Measurements from ENCODE around the gene TGFA.

The TGFA gene

GRCh38 chr2:70458661-70459060 lies 95.0 kb downstream of the TGFA start:
- no peak for DNase-seq

DNA sequence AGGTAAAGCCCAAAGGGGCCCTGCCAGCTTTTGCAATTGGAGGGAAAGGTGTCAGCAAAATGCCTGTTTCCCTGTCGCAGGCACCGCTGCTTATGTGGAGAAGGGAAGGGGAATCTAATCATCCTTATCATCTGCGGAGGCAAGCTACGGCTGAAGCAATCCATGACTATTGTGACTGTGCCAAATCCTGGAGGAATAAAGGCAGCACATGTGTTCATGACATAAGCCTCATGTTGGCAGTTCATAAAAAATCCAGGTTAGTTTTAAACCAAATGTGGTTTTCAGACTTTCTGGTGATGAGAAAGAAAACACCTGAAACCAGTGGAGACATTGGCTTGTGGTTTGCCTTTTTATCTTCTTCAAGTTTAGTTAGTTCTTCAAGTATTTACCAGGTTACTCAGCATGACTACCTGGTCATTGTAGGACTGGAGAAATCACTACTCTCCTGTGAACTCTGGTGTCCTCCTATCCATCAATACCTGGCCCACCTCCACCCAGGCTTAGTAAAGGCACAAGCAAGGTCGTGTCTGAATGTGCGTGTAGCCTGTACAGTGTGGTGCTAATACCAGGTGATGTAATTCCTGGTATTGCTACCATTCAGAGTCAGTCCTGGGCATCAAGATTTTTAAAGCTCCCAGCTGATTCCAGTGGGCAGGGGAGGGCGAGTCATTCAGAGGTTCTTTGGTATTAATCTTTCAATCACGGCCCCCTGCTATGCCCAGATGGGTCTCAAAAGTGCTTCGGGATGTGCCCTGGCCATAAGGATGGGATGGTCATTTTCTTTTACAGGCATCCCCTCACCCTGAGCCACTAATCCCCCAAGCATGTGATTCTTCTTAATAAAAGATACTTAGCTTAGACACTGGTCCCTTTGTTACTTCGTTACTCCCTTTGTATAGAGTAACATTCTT lies 96.8 kb downstream of the TGFA start:
- DNase-seq = no peak

DNA sequence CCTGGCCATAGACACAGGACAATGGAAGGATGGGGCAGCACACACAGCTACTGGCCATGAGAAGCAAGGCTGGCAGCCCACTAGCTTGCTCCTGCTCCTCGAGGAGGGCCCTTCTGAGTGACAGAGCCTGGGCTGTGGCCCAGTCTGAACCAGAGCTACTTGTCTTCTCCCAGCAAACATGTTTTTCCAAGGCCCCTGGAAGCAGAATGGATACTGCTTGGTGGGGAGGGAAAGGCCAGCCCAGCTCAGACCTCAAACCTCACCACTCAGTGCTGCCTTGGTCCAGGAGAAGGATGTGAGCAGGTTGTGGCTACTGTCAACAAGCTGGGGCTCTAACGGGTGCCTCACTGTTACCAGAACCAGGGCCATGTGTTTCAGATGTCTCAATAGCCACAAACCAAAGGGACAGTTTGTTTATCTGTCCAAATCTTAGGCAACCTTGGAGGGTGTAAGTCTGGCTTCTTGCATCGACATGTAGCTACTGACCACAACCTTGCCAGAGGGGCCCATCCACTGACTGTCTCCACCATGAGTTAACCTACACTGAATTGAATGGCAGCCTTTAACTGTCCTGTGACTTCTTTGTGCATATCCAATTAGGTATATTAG lies 98.6 kb downstream of the TGFA start:
- no peak for DNase-seq

DNA sequence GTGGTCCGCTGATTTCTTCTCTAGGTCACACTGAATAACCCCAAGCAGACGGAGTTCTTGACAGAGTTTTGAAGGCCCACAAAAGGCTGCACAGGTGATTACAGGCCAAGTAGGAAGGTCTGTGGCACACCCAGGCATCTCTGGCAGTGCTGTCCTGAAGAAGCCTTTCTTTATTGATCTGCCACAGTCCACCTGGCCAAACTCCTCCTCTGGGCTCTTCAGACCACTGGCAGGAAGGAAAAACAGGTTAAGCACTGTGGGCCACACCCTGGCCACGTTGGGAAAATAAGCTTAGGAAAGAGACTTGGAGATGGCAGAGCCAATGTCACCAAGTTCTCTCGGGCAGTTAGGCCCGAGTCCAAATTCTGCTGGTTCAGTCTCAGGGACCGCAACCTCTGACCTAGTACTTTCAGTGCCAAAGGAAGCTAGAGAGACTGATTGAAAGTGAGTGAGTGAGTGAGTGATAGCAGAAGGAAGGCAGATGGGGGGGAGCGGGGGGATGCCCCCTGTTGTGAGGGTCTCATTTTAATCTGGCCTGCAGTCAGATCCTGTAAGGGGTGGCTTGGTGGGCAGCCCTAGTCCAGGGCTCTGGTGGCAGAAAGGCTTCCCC lies 102.9 kb downstream of the TGFA start:
- no peak for DNase-seq

DNA sequence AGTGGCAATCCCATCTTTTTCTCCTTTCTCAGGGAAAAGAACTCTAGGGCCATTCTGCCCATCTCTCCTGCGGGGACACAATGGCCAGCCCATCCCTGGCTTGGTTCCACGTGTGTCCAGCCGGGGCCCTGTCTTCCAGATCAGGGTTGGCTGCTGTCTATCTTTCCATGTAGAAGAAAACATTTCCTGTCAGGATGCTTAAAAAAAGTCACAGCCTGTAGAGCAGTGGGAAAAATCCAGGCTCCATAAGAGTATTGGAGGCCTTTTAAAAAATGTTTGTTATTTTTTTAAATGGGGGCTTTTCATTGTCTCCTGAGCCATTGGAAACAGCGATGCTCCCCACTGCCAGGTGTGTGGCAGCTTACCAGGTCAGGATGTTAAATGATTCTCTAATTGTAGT lies 105.6 kb downstream of the TGFA start:
- DNase-seq = no peak

DNA sequence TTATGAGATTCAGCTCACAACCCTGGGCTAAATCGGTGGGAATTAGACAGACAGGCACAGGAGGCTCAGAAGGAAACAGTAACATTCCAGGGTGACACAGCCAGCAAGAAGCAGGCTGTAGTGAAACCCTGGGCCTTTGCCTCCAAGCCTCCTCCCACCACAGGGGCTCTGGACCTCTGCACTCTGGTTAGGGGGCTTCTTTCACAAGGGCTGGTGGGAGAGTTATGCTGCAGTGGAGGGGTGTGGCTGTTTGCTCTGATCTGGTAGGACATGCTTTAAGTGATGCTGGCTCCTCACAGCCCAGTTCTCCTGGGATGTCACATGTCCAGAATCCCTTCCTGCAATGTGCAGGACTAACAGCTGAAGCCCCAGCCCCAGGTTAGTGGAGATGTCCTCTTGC lies 109.9 kb downstream of the TGFA start:
- DNase-seq = no peak

- DNase-seq = no peak
Observed at GRCh38 chr2:70443078-70443465, 110.6 kb downstream of the TGFA start.

GRCh38 chr2:70442301-70443077 lies 111.1 kb downstream of the TGFA start:
- DNase-seq = no peak

DNA sequence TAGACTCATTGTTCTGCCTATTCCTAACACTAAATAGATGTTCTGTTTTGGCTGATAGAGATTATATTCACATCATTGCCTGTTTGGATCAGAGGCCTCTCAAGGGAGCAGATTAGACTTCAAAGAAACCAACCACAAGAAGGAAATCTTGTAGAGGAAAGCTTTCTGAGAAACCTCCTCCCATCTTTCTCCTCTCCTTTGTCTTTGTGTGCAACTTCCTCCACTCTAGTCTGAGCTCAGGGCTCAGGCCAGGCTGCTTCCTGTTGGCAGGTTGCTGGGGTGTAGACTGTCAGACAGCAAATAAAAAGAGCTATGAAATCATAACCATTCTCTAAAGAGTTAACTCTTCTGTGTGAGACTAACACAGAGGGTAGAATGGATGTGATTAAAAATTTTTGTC lies 113.0 kb downstream of the TGFA start:
- DNase-seq = no peak

DNA sequence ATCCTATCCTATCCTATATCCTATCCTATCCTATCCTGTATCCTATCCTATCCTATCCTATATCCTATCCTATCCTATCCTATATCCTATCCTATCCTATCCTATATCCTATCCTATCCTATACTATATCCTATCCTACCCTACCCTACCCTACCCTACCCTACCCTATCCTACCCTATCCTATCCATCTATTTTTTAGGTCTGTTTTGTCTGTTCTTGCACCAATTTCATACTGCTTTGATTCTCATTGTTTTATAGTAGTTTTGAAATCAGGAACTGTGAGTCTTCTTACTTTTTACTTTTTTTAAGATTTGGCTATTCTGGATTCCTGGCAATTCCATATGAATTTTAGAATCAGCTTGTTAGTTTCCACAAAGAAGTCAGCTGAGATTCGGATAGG lies 118.5 kb downstream of the TGFA start:
- no peak for DNase-seq

- DNase-seq = no peak
Observed at GRCh38 chr2:70433315-70433714, 120.3 kb downstream of the TGFA start.

DNA sequence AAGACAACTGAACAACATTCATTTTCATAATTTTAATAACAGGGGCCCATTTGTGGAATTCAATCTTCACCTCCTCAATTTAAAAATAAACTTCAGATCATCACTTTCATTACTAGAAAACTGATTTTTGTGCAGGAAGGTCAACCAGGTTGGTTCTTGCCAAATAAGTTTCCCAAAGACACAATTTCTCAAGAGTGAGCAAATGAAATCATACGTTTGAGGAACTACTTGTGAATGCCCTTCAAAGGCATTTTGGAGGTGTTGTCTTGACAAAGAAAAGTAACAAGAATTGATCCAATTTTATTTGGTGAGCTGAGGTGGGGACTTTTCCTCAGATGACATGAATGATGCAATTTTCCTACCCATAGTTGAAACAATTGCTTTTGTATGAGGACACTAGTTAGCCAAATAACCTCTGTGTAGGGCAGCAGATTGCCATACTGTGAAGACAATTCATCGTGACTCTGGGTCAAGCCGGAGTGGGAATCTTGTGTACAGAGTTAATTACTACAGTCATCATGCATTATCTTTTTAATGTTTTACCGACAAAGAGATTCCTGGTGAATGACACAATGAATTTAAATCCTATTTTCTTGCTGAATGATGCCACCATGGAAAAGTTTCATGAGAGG lies 121.8 kb downstream of the TGFA start:
- no peak for DNase-seq

DNA sequence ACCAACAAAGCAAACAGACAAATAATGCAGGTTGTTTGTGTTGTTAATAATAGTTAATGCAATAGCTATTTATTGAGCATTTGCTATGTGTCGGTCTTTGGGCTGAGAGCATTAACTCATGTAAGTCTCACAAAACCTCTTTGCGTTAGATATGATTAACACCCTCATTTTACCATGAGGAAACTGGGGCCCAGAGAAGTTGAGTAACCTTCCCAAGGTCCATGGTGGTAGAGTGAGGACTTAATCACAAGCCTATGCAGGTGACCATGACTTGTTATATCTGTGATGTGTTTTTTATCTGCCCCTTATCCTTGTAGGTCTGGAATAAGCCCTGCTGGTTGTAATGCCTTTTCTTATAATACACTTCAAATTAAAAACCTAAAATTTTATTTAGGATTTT lies 127.3 kb downstream of the TGFA start:
- DNase-seq = no peak

DNA sequence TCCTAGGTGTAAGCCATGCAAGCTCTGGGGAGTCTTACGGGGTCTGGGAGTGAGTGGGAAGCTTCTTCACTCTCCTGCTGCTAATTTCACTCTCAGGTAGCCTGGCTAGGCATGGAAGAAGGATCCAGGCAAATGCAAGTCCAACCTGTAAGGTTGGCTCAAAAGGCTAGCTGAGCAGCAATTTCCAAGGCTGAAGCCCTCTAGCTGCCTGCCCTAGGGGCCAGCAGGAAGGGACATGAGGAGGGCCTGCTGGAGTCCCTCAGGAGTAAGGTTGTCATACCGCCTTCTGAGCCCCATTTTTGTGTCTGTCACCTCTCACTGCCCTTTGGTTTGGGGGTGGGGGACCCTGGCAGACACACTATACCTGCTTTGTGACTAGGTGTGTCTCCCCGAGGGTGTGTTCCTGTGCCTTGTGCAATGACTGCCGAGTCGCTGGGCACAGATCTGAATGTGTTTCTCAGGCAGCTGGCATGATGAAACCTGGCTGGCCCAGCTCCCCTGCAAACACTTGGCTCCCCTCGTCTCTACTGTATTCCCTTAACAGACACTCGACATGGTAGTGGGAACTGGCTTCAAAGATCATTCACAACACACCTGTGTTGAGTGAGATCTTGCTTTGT lies 127.8 kb downstream of the TGFA start:
- DNase-seq = no peak

- no peak for DNase-seq
Observed at GRCh38 chr2:70420740-70421139, 132.9 kb downstream of the TGFA start.

- DNase-seq = no peak
Observed at GRCh38 chr2:70420143-70420542, 133.5 kb downstream of the TGFA start.

GRCh38 chr2:70418514-70418913 lies 135.1 kb downstream of the TGFA start:
- no peak for DNase-seq

DNA sequence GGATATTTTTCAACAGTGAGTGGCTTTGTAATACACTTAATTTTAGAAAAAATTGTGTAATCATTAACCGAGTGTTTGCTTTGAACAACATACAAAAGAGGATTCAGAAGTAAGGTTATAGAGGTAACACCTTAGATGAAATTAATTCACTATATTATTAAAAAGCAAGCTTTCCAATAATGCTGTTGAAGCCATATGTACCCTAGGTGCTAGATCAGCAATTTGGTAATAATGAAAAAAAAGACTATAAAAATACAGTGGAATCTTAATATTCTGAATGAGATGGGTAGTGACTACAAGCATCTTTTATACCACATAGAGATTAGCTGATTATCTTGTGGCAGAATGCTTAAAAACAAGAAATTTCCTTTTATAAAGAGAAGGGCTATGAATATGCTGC lies 136.6 kb downstream of the TGFA start:
- DNase-seq = no peak

GRCh38 chr2:70412294-70413070 lies 141.1 kb downstream of the TGFA start:
- DNase-seq = no peak

- DNase-seq = no peak
Observed at GRCh38 chr2:70411483-70412125, 142.0 kb downstream of the TGFA start.
